Measurements from ENCODE around the gene SIPA1L3. TPM values are rescaled to one million over a fixed set of nuclear protein-coding genes. Genes with fewer than 3 reads are reported as not detected.

The SIPA1L3 gene
- polyA plus RNA-seq, 1 of the 3 experiments (the other 2 are of a cell fraction), result 11.6 TPM

GRCh38 chr19:38206928-38207327 lies 299.9 kb downstream of the SIPA1L3 start:
- no peaks in the 10 kb centered on the region for H3K79me2 ChIP-seq (ENCODE audit: insufficient read depth)
- no peaks in the 10 kb centered on the region for H3K27me3 ChIP-seq (ENCODE audit: insufficient read depth)
- H3K36me3 ChIP-seq (replicated peaks in 1 of 2; ENCODE audit: control insufficient read depth in 1 of 2, insufficient read depth in 2 of 2, low read length in 1 of 2), result peaks cover 4 to 19% of the 10 kb centered on the region in 2 experiments
- H3F3A ChIP-seq (replicated peaks; ENCODE audit: insufficient read depth), result peaks cover 5% of the 10 kb centered on the region
- H3K4me3 ChIP-seq (ENCODE audit: low read depth in 2 of 2, low read length in 1 of 2), result no peak overlapping the region
- H4K20me1 ChIP-seq (ENCODE audit: insufficient read depth), result no peaks in the 10 kb centered on the region
- no peak overlapping the region for H3K27ac ChIP-seq (ENCODE audit: low read depth in 2 of 2, low read length in 1 of 2)
- H3K9me2 ChIP-seq, result no peaks in the 10 kb centered on the region
- H3K9ac ChIP-seq, result no peak overlapping the region
- CTCF ChIA-PET, result interaction anchor here (0.8 to 1.1 kb wide), 3 partner anchors 20 to 304 kb away, joined by 3 to 5 read pairs (median 3); no protein-coding TSS in a partner anchor
- no peak for DNase-seq
- H3K9me3 ChIP-seq, result no peaks in the 10 kb centered on the region
- no peak overlapping the region for H2AFZ ChIP-seq (ENCODE audit: low read depth)
- WGBS (ENCODE audit: low lambda C conversion rate), result 98% methylated on average over 15 of the region's 16 CpGs
- H3K4me1 ChIP-seq (ENCODE audit: control insufficient read depth in 1 of 2, insufficient read depth in 2 of 2, low read depth in 1 of 2, low read length in 1 of 2), result peaks cover 4 to 22% of the 10 kb centered on the region in 2 experiments; a peak in 1 of 4 replicates
- POLR2A ChIA-PET, result no interaction called here
- TF ChIP-seq RCOR1 (IDR thresholded peaks at IDR 0.05; ENCODE audit: low read length) (no peak), ELF1 (IDR thresholded peaks at IDR 0.05) (no peak), CTCF (IDR thresholded peaks at IDR 0.05) (no peak), SMC3 (IDR thresholded peaks at IDR 0.05; ENCODE audit: low read depth, low read length) (no peak), RFX5 (IDR thresholded peaks at IDR 0.05; ENCODE audit: low read length) (no peak), FOXJ3 (CRISPR knock-in tag; IDR thresholded peaks at IDR 0.05) (no peak), EP300 (IDR thresholded peaks at IDR 0.05; ENCODE audit: borderline replicate concordance in 1 of 2, low read depth in 1 of 2, low read length in 1 of 2) (no peak), FOSL2 (IDR thresholded peaks at IDR 0.05; ENCODE audit: borderline replicate concordance, low read depth) (no peak), NFIC (IDR thresholded peaks at IDR 0.05; ENCODE audit: borderline replicate concordance) (no peak), JUND (IDR thresholded peaks at IDR 0.05) (no peak), CHD2 (IDR thresholded peaks at IDR 0.05; ENCODE audit: low read length, partially characterized antibody) (no peak), FOXM1 (IDR thresholded peaks at IDR 0.05; ENCODE audit: low read depth) (no peak), TCF12 (IDR thresholded peaks at IDR 0.05) (no peak), GATA2 (CRISPR knock-in tag; IDR thresholded peaks at IDR 0.05) (no peak), REST (IDR thresholded peaks at IDR 0.05; ENCODE audit: low read depth, low read length) (no peak)
- H3K4me2 ChIP-seq, result no peak overlapping the region

All from SK-N-SH (cell line).